Smooth muscle cell (in vitro differentiated cells): Measurements from ENCODE around the gene PADI1. TPM values are rescaled to one million over a fixed set of nuclear protein-coding genes. Genes with fewer than 3 reads are reported as not detected.

Experiments
- DNase-seq: peaks from one replicate; lab custom pipeline; 2025; ENCODE audit not compliant: unreplicated experiment; lab: John Stamatoyannopoulos, UW
- H2AFZ ChIP-seq: fragments of 200-600 bp; sonication (generic); 2 replicates; pipeline ENCODE4 v1.6.0; 2016; ENCODE audit warnings: antibody characterized with exemption, low read depth, mild to moderate bottlenecking
- H3F3A ChIP-seq: fragments of 200-600 bp; sonication (generic); 2 replicates; pipeline ENCODE4 v1.6.0; 2017; ENCODE audit warnings: antibody characterized with exemption, low read depth
- H3K27ac ChIP-seq: fragments of 200-600 bp; sonication (generic); 2 replicates; pipeline ENCODE4 v1.5.1; 2016; ENCODE audit warnings: low read depth, mild to moderate bottlenecking
- H3K27me3 ChIP-seq: fragments of 200-600 bp; sonication (generic); 2 replicates; pipeline ENCODE4 v1.6.1; 2016; ENCODE audit warnings: low read depth, mild to moderate bottlenecking
- H3K36me3 ChIP-seq: fragments of 200-600 bp; sonication (generic); 2 replicates; pipeline ENCODE4 v1.5.1; 2016; ENCODE audit warnings: low read depth
- H3K4me1 ChIP-seq: fragments of 200-600 bp; sonication (generic); 2 replicates; pipeline ENCODE4 v1.5.1; 2016; ENCODE audit warnings: low read depth
- H3K4me2 ChIP-seq: fragments of 200-600 bp; sonication (generic); 2 replicates; pipeline ENCODE4 v1.6.0; 2016; ENCODE audit warnings: mild to moderate bottlenecking
- H3K4me3 ChIP-seq: fragments of 200-600 bp; sonication (generic); 2 replicates; pipeline ENCODE4 v1.5.1; 2016; ENCODE audit warnings: mild to moderate bottlenecking
- H3K79me2 ChIP-seq: fragments of 200-600 bp; sonication (generic); 2 replicates; pipeline ENCODE4 v1.6.0; 2016; ENCODE audit warnings: low read depth, mild to moderate bottlenecking
- H3K9ac ChIP-seq: fragments of 200-600 bp; sonication (generic); 2 replicates; pipeline ENCODE4 v1.6.0; 2016; ENCODE audit warnings: low read depth
- H3K9me3 ChIP-seq: fragments of 200-600 bp; sonication (generic); replicated peaks from 2 replicates; pipeline ENCODE4 v1.5.1; 2016; ENCODE audit warnings: low read depth
- H4K20me1 ChIP-seq: fragments of 200-600 bp; sonication (generic); 2 replicates; pipeline ENCODE4 v1.6.0; 2016; ENCODE audit warnings: low read depth
- WGBS: methylation state at CpG from one replicate; pipeline ENCODE4 v1.1.7; 2016; ENCODE audit warnings: low lambda C conversion rate; 5-methylcytosine and 5-hydroxymethylcytosine counted together
- polyA plus RNA-seq: library from polyadenylated mRNA; unstranded; fragments of >200 nt; fragmentation: Nextera tagmentation; extraction: Ambion mirVana; gene quantifications from 2 replicates; pipeline ENCODE4 v1.2.1, GENCODE V29; 2016
- total RNA-seq: library from RNA; depleted of rRNA; stranded (reverse); fragments of >200 nt; gene quantifications from 2 replicates; pipeline ENCODE4 v1.2.3, GENCODE V29; 2014
- TF ChIP-seq, protein P1 (sequence below): fragments of 200-600 bp; sonication (generic); IDR thresholded peaks from 2 replicates; pipeline ENCODE4 v1.5.1; 2017; ENCODE audit warnings: borderline replicate concordance, mild to moderate bottlenecking, antibody characterized with exemption; ENCODE audit not compliant: insufficient read depth, poor library complexity, severe bottlenecking

Gene PADI1
- total and polyA plus RNA-seq, 2 experiments from 2014 or later: 1.7 TPM; not detected in 1

DNA sequence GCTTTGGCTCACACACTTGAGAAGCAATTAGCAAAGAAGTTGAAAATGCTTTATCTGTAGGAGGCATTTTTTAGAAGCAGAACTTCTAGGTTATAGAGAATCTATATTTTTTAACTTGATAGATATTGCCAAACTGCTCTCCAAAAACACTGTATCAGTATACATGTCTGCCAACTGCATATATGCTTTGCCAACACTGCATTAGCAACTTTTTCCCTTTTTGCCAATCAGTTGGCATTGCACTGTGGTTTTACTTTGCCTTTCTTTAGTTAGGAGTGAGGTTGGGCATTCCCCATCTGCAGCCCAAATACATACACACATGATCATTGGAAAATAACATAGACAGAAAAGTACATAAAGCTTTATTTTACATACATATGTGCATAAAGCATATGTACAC is 59.0 kb downstream of the PADI1 start:
- Histone ChIP-seq H3F3A (no peaks in the 10 kb centered on the region), H4K20me1 (no peaks in the 10 kb centered on the region), H2AFZ (no peak overlapping the region), H3K9ac (no peak overlapping the region), H3K4me1 (no peaks in the 10 kb centered on the region), H3K27me3 (no peaks in the 10 kb centered on the region), H3K27ac (no peak overlapping the region), H3K4me2 (no peak overlapping the region), H3K4me3 (no peak overlapping the region), H3K9me3 (no peaks in the 10 kb centered on the region), H3K36me3 (no peaks in the 10 kb centered on the region), H3K79me2 (no peaks in the 10 kb centered on the region)
- DNase-seq: no peak
- TF ChIP-seq, protein P1, sequence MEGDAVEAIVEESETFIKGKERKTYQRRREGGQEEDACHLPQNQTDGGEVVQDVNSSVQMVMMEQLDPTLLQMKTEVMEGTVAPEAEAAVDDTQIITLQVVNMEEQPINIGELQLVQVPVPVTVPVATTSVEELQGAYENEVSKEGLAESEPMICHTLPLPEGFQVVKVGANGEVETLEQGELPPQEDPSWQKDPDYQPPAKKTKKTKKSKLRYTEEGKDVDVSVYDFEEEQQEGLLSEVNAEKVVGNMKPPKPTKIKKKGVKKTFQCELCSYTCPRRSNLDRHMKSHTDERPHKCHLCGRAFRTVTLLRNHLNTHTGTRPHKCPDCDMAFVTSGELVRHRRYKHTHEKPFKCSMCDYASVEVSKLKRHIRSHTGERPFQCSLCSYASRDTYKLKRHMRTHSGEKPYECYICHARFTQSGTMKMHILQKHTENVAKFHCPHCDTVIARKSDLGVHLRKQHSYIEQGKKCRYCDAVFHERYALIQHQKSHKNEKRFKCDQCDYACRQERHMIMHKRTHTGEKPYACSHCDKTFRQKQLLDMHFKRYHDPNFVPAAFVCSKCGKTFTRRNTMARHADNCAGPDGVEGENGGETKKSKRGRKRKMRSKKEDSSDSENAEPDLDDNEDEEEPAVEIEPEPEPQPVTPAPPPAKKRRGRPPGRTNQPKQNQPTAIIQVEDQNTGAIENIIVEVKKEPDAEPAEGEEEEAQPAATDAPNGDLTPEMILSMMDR: no peak

DNA sequence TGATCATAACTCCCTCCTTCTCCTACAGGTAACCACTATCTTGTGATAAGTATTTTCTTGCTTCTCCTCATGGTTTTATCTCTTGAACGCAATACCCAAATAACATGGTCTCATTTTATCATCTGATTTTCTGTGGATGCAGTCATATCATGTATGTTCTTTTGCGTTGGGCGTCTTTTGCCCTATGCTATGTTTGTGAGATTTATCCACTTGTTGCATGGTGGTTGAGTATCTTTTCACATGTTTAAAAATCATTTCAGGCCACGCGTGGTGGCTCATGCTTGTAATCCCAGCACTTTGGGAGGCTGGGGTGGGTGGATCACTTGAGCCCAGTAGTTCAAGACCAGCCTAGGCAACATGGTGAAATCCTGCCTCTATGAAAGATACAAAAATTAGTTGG is 59.5 kb downstream of the PADI1 start:
- Histone ChIP-seq H3F3A (no peaks in the 10 kb centered on the region), H3K79me2 (no peaks in the 10 kb centered on the region), H3K27ac (no peak overlapping the region), H3K27me3 (no peaks in the 10 kb centered on the region), H2AFZ (no peak overlapping the region), H3K4me1 (no peaks in the 10 kb centered on the region), H3K4me2 (no peak overlapping the region), H3K36me3 (no peaks in the 10 kb centered on the region), H4K20me1 (no peaks in the 10 kb centered on the region), H3K9ac (no peak overlapping the region), H3K4me3 (no peak overlapping the region), H3K9me3 (no peaks in the 10 kb centered on the region)
- no peak for DNase-seq
- TF ChIP-seq, protein P1: no peak
- WGBS: 97% methylated on average over 5 of the region's 5 CpGs

DNA sequence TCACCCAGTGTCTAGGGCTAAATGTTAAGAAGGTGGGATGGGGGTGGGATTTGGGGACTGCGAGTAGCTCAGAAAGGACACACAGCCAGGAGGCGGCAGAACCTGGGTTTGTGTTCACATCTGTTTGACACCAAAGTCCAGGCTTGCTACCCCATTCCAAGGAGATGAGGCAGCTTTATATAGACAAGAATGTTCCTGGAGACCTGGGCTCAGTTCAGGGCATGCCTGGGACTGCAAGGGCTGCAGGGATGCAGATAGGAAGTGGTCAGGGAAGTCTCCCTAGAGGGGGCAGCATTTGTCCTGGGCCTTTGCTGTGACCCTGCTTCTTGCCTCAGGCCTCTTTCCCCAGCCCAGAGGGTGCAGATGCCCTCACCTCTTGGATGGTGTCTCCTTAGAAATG is 60.2 kb downstream of the PADI1 start:
- Histone ChIP-seq H3K9ac (no peak overlapping the region), H3K4me3 (no peak overlapping the region), H4K20me1 (no peaks in the 10 kb centered on the region), H3K79me2 (no peaks in the 10 kb centered on the region), H3F3A (no peaks in the 10 kb centered on the region), H3K27me3 (no peaks in the 10 kb centered on the region), H3K9me3 (no peaks in the 10 kb centered on the region), H3K36me3 (no peaks in the 10 kb centered on the region), H2AFZ (no peak overlapping the region), H3K4me1 (no peaks in the 10 kb centered on the region), H3K27ac (no peak overlapping the region), H3K4me2 (no peak overlapping the region)
- TF ChIP-seq, protein P1: no peak
- DNase-seq: no peak
- WGBS: 74% methylated on average over 2 of the region's 2 CpGs

DNA sequence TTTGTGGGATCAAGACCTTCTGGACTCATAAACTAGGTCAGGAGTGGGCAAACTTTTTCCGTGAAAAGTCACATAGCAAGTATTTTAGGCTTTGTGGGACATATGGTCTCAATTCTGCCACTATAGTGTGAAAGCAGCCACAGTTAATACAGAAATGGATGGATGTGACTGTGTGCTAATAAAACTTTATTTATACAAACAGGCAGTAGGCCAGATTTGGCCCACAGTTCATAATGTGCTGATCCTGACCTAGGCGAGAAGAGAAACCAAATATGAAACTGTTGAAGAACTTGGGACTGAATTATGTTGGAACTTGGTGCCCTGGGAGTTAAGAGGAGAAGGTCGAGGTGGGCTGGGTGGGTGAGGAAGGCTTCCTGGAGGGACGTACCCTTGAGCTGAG is 61.0 kb downstream of the PADI1 start:
- Histone ChIP-seq H3K27me3 (no peaks in the 10 kb centered on the region), H3K4me2 (no peak overlapping the region), H3K27ac (no peak overlapping the region), H2AFZ (no peak overlapping the region), H3K9ac (no peak overlapping the region), H3K4me1 (no peaks in the 10 kb centered on the region), H3K4me3 (no peak overlapping the region), H3F3A (no peaks in the 10 kb centered on the region), H3K79me2 (no peaks in the 10 kb centered on the region), H4K20me1 (no peaks in the 10 kb centered on the region), H3K36me3 (no peaks in the 10 kb centered on the region), H3K9me3 (no peaks in the 10 kb centered on the region)
- DNase-seq: no peak
- TF ChIP-seq, protein P1: no peak
- WGBS: 97% methylated on average over 4 of the region's 4 CpGs
